AG04450 (cell line): ENCODE results near the gene CCDC198. TPM values are rescaled to one million over a fixed set of nuclear protein-coding genes. Genes with fewer than 3 reads are reported as not detected.

Experiments
- CTCF ChIA-PET: fragments of 300-600, 350-600 bp; formaldehyde crosslinking; extraction: SDS; loops from one replicate; lab custom pipeline; 2022; ENCODE audit warnings: antibody characterized with exemption, inconsistent platforms; lab: Charles Lee
- POLR2A ChIA-PET: fragments of 350-600 bp; formaldehyde crosslinking; extraction: SDS; loops from one replicate; lab custom pipeline; 2021; ENCODE audit warnings: antibody characterized with exemption, inconsistent platforms; lab: Yijun Ruan, JAX
- DNase-seq: peaks from one replicate; pipeline ENCODE4 v3.0.0-alpha.2; 2011; ENCODE audit warnings: low read depth, low spot score
- H3K27ac ChIP-seq: one replicate; pipeline ENCODE4 v1.5.1; 2012; ENCODE audit warnings: low read depth, low read length, control low read depth
- H3K27me3 ChIP-seq: one replicate; pipeline ENCODE4 v1.6.0; 2012; ENCODE audit warnings: low read length; ENCODE audit not compliant: control insufficient read depth, insufficient read depth
- H3K4me3 ChIP-seq: 2 replicates; pipeline ENCODE4 v1.5.1; 2011; ENCODE audit warnings: mild to moderate bottlenecking, low read depth, low read length, control low read depth
- H3K9me3 ChIP-seq: 2 replicates; pipeline ENCODE4 v1.5.1; 2012; ENCODE audit warnings: low read length; ENCODE audit not compliant: control insufficient read depth, insufficient read depth
- polyA plus RNA-seq: library from polyadenylated mRNA; depleted of rRNA; stranded (reverse); fragments of >200 nt; gene quantifications from 2 replicates; pipeline ENCODE4 v1.2.3, GENCODE V29; 2011; rRNA removed
- TF ChIP-seq, protein P1 (sequence below): IDR thresholded peaks from 2 replicates; pipeline ENCODE4 v1.5.1; 2011; ENCODE audit warnings: low read depth, low read length, control low read depth, inconsistent platforms

The CCDC198 gene
- polyA plus RNA-seq, 1 experiment = not detected

DNA sequence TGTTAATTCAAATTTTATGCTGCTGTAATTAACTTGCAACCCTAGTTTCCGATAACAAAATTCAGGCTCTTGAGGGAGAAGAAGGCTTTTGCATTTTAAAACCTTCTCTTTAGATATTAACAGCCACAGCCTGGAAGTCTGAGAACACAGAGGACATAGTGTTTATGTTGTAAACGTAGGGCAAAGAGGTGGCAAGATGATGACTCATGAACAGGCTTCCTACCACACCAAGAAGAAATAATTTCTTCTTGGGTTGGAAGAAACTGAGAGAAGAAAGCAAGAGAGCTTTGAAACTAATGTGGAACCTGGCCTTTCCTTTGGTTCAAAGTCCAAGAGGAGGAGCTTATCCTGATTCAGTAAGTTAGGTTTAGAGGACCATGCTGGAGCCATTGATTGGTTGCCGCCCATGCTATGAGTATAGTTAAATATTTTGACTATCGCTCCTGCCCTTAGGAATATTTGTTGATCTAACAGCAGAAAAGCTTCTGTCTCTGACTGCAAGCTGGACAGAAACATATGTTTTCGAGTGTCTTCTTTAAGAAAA lies 31.8 kb downstream of the CCDC198 start:
- CTCF ChIA-PET = no interaction called here

DNA sequence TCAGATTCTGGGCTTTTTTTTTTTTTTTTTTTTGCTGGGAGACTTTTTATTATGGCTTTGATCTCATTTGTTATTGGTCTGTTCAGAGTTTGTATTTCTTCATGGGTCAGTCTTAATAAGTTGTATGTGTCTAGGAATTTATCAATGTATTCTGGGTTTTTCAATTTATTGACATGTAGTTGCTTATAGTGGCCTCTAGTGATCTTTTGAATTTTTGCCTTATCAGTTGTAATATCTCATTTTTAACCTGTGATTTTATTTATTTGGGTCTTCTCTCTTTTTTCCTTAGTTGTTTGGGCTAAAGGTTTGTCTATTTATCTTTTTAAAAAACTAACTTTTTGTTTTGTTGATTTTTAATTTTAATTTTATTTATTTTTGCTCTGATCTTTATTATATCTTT lies 57.7 kb downstream of the CCDC198 start:
- Histone ChIP-seq H3K27me3 (no peaks in the 10 kb centered on the region), H3K27ac (no peak overlapping the region), H3K4me3 (no peak overlapping the region), H3K9me3 (no peaks in the 10 kb centered on the region)
- ChIA-PET CTCF (no interaction called here), POLR2A (no interaction called here)
- TF ChIP-seq, protein P1, sequence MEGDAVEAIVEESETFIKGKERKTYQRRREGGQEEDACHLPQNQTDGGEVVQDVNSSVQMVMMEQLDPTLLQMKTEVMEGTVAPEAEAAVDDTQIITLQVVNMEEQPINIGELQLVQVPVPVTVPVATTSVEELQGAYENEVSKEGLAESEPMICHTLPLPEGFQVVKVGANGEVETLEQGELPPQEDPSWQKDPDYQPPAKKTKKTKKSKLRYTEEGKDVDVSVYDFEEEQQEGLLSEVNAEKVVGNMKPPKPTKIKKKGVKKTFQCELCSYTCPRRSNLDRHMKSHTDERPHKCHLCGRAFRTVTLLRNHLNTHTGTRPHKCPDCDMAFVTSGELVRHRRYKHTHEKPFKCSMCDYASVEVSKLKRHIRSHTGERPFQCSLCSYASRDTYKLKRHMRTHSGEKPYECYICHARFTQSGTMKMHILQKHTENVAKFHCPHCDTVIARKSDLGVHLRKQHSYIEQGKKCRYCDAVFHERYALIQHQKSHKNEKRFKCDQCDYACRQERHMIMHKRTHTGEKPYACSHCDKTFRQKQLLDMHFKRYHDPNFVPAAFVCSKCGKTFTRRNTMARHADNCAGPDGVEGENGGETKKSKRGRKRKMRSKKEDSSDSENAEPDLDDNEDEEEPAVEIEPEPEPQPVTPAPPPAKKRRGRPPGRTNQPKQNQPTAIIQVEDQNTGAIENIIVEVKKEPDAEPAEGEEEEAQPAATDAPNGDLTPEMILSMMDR = no peak
- no peak for DNase-seq

More for the DNA sequence above, 31.8 kb downstream of the CCDC198 start:
- no peak overlapping the region for H3K27ac ChIP-seq
- no peaks in the 10 kb centered on the region for H3K27me3 ChIP-seq
- H3K9me3 ChIP-seq = no peaks in the 10 kb centered on the region
- no peak overlapping the region for H3K4me3 ChIP-seq
- no peak for DNase-seq
- POLR2A ChIA-PET = no interaction called here
- TF ChIP-seq, protein P1 = no peak

DNA sequence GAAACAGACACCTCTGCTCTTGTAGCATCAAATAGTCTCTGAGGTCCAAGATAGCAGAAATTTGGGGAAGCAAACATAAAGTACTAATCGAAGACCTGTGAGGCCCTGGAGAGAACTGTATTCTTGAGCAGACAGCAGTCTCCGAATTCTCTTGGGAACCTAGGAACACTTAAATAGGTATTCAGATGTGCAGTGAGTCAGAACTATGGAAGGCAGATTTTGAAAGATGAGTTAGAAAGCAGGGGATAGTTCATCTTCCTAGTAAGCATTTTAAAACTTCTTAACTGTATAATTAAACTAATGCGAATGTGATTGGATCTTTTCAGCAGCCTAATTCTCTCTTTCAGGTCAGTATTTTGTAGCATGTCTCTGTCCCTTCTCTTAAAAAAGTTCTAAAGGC lies 72.7 kb downstream of the CCDC198 start:
- no peaks in the 10 kb centered on the region for H3K9me3 ChIP-seq
- TF ChIP-seq, protein P1 = no peak
- no peaks in the 10 kb centered on the region for H3K27me3 ChIP-seq
- ChIA-PET CTCF (no interaction called here), POLR2A (no interaction called here)
- no peak for DNase-seq
- no peak overlapping the region for H3K4me3 ChIP-seq
- no peak overlapping the region for H3K27ac ChIP-seq

DNA sequence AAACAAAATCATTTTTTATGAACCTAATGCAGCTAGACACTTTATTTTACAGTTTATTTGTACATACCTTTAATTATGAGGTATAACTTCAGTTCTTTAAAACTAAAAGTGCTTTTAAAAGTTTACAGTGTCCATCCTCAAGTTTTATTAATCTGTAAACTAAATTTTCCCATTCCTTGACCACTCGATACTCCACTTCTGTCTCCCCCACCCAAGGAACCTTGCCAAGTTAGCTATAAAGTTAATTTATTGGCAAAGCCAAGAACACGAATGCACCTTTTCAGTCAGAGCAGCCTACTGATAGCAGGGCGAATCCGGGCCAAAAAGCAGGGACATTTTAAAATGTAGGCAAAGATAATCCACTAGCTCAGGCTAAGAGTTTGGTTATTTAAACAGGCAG lies 73.6 kb downstream of the CCDC198 start:
- POLR2A ChIA-PET = no interaction called here
- H3K4me3 ChIP-seq = no peak overlapping the region

More for the DNA sequence above, 73.6 kb downstream of the CCDC198 start:
- no peaks in the 10 kb centered on the region for H3K27me3 ChIP-seq
- TF ChIP-seq, protein P1 = no peak
- CTCF ChIA-PET = no interaction called here
- H3K9me3 ChIP-seq = no peaks in the 10 kb centered on the region
- H3K27ac ChIP-seq = no peak overlapping the region
- DNase-seq = no peak

Other genes with a start within 250 kb of the CCDC198 start
- gene EXOC5, start 225.0 kb downstream of the CCDC198 start, polyA plus RNA-seq = 46.7 and 71.6 TPM in 2 replicates
- gene AP5M1, start 224.9 kb downstream of the CCDC198 start, polyA plus RNA-seq = 30.6 and 38.5 TPM in 2 replicates
- 14.9 and 17.9 TPM in 2 replicates for gene NAA30, start 103.3 kb downstream of the CCDC198 start, polyA plus RNA-seq